GM15510 (cell line): ENCODE results near the gene CLINT1.

Experiments
- POLR2A ChIP-seq: IDR thresholded peaks from 3 replicates; pipeline ENCODE4 v1.6.1; 2011; ENCODE audit warnings: borderline replicate concordance; ENCODE audit not compliant: insufficient read length; ENCODE audit errors: extremely low read depth

CLINT1 gene

DNA sequence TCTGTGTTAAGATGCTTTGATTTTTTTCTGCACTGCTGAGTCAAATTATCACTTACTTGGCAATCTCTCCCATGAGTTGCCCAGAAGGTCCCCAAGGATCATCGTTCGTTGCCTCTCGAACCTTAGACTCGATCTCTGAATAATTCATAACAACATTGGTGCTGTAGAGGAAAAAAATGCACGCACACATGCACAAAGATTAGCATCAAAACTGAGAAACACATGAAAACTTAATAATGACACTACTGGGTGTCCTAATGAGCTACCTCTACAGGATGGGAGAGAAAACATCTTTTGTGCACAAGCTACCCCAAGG lies 41.6 kb downstream of the CLINT1 start:
- TF ChIP-seq POLR2A = no peak

- no peak for TF ChIP-seq POLR2A
These were observed 42.1 kb downstream of the CLINT1 start for GRCh38 chr5:157816682-157817386.

DNA sequence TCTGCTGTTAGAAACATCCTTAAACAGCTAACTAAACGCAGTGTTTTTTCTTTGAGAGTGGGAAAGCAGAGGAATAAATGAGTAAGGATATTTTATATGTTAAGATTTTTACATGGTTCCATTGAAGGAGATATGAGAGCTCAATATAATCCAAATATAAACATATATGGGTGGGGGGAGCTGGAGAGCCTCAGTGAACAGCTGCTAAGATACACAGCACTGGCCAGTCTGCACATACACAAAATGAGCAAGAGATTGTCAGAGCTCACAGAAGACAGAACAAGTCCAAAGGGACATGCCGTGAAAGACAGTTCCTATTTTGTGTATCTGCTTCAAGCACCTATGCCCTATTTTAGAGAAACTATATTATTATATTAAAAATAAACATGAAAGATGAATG lies 46.9 kb downstream of the CLINT1 start:
- no peak for TF ChIP-seq POLR2A

- TF ChIP-seq POLR2A = no peak
These were observed 50.9 kb downstream of the CLINT1 start for GRCh38 chr5:157808043-157808442.

GRCh38 chr5:157802736-157803135 lies 56.2 kb downstream of the CLINT1 start:
- TF ChIP-seq POLR2A = no peak

GRCh38 chr5:157800137-157800536 lies 58.8 kb downstream of the CLINT1 start:
- no peak for TF ChIP-seq POLR2A

GRCh38 chr5:157799578-157799977 lies 59.4 kb downstream of the CLINT1 start:
- no peak for TF ChIP-seq POLR2A

DNA sequence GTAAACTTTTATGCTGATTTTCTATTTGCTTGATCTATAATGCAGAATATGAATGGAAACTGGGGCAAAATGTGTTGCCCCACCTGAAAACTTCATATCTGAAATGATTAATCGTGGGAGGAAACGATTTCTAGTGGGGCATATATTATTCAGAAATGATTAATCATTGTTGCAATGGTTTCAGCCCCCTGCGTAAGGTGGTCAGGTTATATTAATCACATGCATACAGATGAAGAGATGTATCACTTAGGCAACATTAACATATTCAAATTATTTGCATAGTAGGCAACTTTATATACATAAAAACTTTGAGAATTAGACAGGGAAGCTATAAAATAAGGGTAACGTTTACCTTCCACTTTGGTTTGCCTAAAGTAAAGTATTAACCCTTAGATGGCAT lies 65.6 kb downstream of the CLINT1 start:
- TF ChIP-seq POLR2A = no peak

DNA sequence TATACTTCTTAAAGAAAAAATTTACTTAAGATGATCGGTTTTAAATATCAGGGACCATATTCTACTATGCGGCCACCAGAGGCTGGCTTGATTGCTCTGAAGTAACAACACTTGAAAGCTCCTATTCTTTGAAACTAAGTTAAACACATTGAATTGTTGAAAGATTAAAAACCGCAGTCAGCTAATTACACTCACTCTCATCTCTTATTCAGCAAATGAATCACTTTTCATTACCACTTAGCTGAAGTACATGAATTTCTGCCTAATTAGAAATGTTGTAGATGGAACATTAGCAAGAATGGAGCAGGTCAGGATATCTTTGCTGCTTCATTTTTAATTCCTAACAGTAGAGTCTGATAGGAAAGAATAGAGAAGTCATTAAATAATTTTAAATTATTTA lies 73.1 kb downstream of the CLINT1 start:
- no peak for TF ChIP-seq POLR2A

DNA sequence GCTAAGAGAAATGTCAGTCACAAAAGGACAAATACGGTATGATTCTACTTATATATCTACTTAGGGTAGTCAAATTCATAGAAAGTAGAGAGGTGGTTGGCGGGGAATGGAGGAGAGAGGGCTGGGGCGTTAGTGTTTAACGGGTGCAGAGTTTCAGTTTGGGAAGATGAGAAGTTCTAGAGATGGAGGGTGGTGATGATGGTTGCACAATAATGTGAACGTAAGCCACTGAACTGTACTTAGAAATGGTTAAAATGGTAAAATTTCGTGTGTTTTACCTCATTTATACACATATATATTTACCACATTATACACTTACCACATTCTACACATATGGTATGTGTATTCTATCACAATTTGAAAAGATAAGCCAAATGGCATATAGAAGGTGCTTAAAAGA lies 79.7 kb downstream of the CLINT1 start:
- TF ChIP-seq POLR2A = no peak

GRCh38 chr5:157778121-157778805 lies 80.7 kb downstream of the CLINT1 start:
- no peak for TF ChIP-seq POLR2A

- TF ChIP-seq POLR2A = no peak
These were observed 86.8 kb downstream of the CLINT1 start for GRCh38 chr5:157772127-157772526.

- no peak for TF ChIP-seq POLR2A
These were observed 88.3 kb downstream of the CLINT1 start for GRCh38 chr5:157770665-157771064.

- no peak for TF ChIP-seq POLR2A
These were observed 91.3 kb downstream of the CLINT1 start for GRCh38 chr5:157767689-157768088.

- no peak for TF ChIP-seq POLR2A
These were observed 92.0 kb downstream of the CLINT1 start for GRCh38 chr5:157766902-157767301.

- TF ChIP-seq POLR2A = no peak
These were observed 92.5 kb downstream of the CLINT1 start for GRCh38 chr5:157766442-157766841.
